Fibroblast of skin of right quadriceps (primary cell): ENCODE results near the gene IDS.
A peak's percentile ranks its signal among the peaks of the same experiment; 100 is the strongest.
"Not testable (repeated sequence)": the region's sequence is repeated elsewhere in the genome, so short reads cannot be mapped to it uniquely, and the experiment has no call there.

Source experiments
- DNase-seq: peaks from one replicate; pipeline ENCODE4 v3.0.0-alpha.2; 2013

The IDS gene

GRCh38 chrX:149526318-149527033, 21.4 kb upstream of the IDS start:
- DNase-seq: not testable (repeated sequence)

- not testable (repeated sequence) for DNase-seq
These were observed 20.8 kb upstream of the IDS start for GRCh38 chrX:149525903-149526302.

GRCh38 chrX:149525389-149525788, 20.3 kb upstream of the IDS start:
- peak; percentile 62 for DNase-seq

GRCh38 chrX:149522916-149523315, 17.8 kb upstream of the IDS start:
- DNase-seq: no peak

- DNase-seq: no peak
These were observed 16.3 kb upstream of the IDS start for GRCh38 chrX:149521438-149521837.

GRCh38 chrX:149520636-149521277, 15.7 kb upstream of the IDS start:
- DNase-seq: not testable (repeated sequence)

- no peak for DNase-seq
These were observed 13.1 kb upstream of the IDS start for GRCh38 chrX:149518236-149518635.

- DNase-seq: no peak
These were observed 12.2 kb upstream of the IDS start for GRCh38 chrX:149517308-149517707.

GRCh38 chrX:149516604-149517003, 11.5 kb upstream of the IDS start:
- no peak for DNase-seq

GRCh38 chrX:149515954-149516602, 11.0 kb upstream of the IDS start:
- DNase-seq: no peak

- peak; percentile 17 for DNase-seq
These were observed 8.8 kb upstream of the IDS start for GRCh38 chrX:149513825-149514428.

GRCh38 chrX:149512225-149512885, 7.2 kb upstream of the IDS start:
- peak; percentile 21 for DNase-seq

- DNase-seq: no peak
These were observed 6.0 kb upstream of the IDS start for GRCh38 chrX:149511081-149511480.

- no peak for DNase-seq
These were observed 5.3 kb upstream of the IDS start for GRCh38 chrX:149510386-149510785.

- DNase-seq: no peak
These were observed 3.4 kb upstream of the IDS start for GRCh38 chrX:149508467-149508866.

- no peak for DNase-seq
These were observed 1.2 kb upstream of the IDS start for GRCh38 chrX:149506349-149506748.

GRCh38 chrX:149505671-149506070, 565 bp upstream of the IDS start:
- DNase-seq: no peak

- DNase-seq: no peak
These were observed 736 bp downstream of the IDS start for GRCh38 chrX:149504226-149504914.

- DNase-seq: peak; percentile 62
These were observed 1.7 kb downstream of the IDS start for GRCh38 chrX:149503446-149503845.

- not testable (repeated sequence) for DNase-seq
These were observed 2.2 kb downstream of the IDS start for GRCh38 chrX:149502923-149503322.

- DNase-seq: no peak
These were observed 5.3 kb downstream of the IDS start for GRCh38 chrX:149499766-149500165.

GRCh38 chrX:149498767-149499166, 6.3 kb downstream of the IDS start:
- no peak for DNase-seq

GRCh38 chrX:149497626-149498025, 7.5 kb downstream of the IDS start:
- DNase-seq: peak; percentile 29
